T-helper 1 cell treated with Interleukin-12 subunit alpha and Interleukin-12 subunit beta and Interleukin-4 antibody, amounts not matched to agents 30 ng/mL and 1 ng/mL, for 36 hours (primary cell): Measurements from ENCODE around the gene EIF1AD. TPM values are rescaled to one million over a fixed set of nuclear protein-coding genes. Genes with fewer than 3 reads are reported as not detected.
"Not testable (repeated sequence)": the region's sequence is repeated elsewhere in the genome, so short reads cannot be mapped to it uniquely, and the experiment has no call there.

Source experiments
- intact Hi-C: fragments of 100-400 bp; cut with micrococcal nuclease; formaldehyde crosslinking; loops from one replicate; pipeline ENCODE4 v1.15.1; 2024
- total RNA-seq: library from RNA; stranded (reverse); gene quantifications from 2 replicates; pipeline ENCODE4 v1.2.3, GENCODE V29; 2022

EIF1AD gene
- total RNA-seq, 1 donor from 2014 or later: 48.8 TPM

- intact Hi-C loops: loop anchor here (1.0 kb wide), 3 partner anchors 20 to 138 kb away; partner anchors contain the start of genes BANF1 and EIF1AD
Observed at GRCh38 chr11:66022401-66023185, 20.6 kb upstream of the EIF1AD start.

DNA sequence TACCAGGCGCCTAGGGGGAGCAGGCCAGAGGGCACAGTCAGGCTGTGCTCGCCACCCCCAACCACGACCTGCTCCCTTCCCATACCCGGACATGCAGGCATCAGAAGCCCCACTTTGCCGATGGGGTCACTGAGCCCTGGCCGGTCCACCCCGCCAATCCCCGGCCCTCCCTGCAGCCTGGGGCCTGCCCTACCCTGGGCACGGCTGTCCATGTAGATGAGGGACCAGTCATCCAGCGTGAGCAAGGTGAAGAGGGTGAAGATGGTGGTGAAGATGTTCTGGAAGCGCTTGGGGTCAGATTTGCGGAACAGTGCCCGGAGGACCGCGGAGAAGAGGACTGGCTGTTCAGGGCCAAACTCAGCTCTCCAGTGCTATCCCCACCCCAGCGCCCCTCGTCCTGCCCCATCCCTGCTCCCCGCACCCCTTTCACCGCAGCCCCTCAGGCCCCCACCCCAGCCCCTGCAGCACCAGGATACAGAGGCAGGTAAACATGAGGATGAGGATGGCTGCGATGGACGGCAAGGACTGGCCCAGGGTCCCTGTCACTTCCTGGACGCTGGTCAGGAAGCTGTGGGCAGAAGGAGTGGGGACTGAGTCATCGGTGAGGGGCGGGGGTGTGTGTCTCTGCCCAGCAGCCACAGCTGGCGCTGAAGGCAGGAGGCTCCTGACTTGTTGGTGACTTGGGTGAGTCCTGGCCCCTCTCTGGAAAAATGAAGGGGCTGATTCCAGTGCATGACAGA, 18.8 kb upstream of the EIF1AD start:
- intact Hi-C loops: no loop called here

DNA sequence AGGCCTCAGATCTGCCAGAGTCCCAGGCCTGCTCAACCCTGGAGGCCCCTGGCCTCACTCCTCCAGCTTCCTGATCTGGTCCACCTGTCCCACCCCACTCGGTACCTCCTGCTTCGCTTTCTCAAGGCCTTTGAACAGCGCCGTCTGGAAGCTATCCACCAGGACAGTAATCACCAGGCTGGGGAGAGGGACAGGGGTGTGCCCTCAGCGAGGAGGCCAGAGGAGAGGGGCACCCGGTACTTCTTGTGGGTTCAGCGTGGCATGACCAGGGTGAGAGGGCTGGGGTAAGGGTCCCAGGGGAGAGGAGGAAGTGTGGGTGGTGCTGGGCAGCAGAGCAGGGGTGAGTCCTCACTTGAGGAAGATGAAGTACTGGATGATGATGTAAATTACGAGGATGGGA, 18.3 kb upstream of the EIF1AD start:
- intact Hi-C loops: no loop called here

GRCh38 chr11:66017321-66017720, 15.4 kb upstream of the EIF1AD start:
- intact Hi-C loops: no loop called here

- intact Hi-C loops: no loop called here
Observed at GRCh38 chr11:66016793-66017177, 14.8 kb upstream of the EIF1AD start.

DNA sequence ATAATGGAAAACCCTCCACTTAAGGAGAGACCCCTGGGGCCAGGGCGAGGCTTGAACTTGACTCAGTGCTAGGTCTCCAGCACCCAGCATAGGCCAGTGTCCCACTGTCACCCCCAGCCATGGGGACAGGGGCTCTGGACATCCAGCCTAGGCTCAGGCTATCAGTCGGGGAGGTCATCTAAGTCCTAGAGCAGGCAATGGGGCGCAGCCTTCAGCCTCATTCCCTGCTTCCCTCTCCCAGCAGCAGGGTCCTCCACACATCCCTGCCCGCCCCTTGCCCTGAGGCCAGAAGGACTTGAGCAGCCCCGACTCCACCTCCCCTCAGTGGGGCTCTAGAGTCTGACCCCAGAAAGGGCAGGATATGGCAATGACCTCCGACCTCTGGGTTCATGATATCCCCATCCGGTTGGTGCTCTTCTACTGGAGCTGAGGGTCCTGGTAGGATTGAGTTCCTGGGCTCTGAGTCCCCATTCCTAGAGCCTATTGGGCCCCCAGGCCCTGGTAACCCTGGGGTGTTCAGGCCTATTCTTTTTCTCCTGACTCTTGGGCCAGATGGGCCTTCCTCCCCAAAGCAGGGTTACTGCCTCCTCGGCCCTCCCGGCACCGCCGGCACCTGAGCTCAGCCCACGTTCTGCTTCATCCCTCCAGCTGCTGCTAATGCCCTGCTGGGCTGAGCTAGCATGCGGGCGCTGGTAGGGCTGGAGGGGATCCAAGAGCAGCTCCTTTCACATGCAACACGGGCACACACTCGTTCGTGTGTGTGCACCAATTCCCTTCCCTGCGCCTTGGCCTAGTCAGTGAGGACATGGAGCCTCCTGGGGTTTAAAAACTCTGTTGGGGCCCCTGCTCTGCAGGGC, 14.2 kb upstream of the EIF1AD start:
- intact Hi-C loops: no loop called here

DNA sequence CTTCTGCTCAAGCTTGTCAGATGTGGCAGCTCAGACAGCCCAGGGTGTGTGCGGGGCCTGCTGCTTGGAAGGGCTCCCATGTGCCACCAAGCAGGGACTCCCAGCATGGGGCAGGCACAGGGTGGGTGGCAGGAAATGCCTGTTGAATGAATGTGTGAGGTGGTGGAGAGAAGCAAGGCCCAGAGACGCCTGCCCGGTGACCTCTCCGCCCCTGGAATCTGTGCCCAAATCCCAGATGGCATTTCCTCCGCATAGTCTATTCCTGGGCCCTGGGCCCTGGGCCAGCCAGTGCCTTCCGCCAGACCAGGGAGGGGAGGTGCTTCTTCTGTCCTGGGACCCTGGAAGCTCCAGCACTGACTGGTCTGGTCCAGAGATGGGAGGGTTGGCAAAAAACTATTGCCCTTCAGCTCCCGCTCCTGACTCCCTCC, 13.5 kb upstream of the EIF1AD start:
- intact Hi-C loops: no loop called here

- intact Hi-C loops: no loop called here
Observed at GRCh38 chr11:66014804-66015453, 13.0 kb upstream of the EIF1AD start.

DNA sequence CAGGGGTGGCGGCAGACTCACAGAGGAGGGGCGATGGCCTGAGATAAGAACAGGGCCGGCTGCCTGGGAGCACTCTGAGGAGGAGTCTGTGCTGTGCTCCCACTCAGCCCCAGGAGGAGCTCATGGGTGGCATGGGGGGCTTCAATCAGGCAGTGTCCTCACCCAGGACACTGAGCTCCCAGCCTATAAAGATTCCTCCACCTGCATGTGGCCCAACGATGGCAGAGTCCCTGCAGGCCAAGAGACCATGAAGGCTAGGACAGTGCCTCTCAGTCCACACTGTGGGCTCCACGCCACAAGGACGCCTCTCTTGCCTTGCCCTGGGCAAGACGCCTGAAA, 11.8 kb upstream of the EIF1AD start:
- intact Hi-C loops: no loop called here

DNA sequence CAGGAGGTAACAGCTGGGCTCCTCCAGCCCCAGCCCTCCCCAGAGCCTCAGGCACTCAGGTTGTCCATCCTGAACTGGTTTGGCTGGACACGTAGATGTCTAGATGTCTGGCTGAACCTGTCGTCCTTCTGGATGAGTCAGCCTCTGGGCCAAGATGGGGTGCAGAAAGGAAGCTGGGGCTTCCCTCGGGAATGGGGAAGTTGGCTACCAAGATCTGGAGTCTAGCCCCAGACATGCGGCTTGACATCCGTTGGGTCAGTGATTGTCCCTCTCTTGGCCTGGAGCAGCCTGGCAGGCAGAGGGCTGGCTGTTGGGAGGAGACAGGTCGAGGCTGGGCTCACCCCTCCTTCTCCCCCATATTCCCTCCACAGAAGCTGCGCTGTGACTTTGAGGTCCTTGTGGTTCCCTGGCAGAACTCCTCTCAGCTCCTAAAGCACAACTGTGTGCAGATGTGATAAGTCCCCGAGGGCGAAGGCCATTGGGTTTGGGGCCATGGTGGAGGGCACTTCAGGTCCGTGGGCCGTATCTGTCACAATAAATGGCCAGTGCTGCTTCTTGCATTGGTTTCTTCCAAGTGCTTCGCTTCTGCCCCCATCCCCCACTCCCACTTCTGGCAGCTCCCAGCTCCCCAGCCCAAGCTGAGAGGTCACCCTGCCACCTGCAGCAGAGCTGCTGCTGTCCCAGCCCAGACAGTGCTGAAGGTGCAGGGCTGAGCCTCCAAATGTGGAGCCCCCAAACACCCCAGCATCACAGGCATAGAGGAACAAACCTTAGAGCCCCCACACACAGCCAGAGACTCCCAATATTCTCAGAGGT, 11.2 kb upstream of the EIF1AD start:
- intact Hi-C loops: no loop called here

DNA sequence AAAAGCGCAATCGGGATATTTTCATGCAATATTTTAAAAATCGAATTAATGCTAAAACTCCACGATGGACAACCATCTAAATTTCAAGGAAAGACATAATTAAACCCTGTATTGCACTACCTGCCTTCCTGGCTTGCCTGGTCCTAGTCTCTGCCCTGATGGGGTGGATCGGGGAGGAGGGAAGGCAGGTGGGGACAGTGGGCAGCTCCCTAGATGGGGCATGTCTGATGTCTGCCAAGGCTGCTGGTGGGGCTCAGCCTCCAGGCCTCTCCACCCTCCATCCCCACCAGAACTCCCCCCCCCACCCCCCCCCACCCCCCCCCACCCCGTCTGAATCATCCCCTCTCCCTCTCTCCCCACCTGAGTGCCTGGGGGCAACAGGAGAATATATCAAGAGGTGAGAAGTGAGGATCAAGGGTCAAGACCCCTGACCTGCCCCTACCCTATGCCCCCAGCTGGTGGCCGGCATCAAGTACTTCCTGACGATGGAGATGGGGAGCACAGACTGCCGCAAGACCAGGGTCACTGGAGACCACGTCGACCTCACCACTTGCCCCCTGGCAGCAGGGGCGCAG, 10.5 kb upstream of the EIF1AD start:
- intact Hi-C loops: no loop called here

DNA sequence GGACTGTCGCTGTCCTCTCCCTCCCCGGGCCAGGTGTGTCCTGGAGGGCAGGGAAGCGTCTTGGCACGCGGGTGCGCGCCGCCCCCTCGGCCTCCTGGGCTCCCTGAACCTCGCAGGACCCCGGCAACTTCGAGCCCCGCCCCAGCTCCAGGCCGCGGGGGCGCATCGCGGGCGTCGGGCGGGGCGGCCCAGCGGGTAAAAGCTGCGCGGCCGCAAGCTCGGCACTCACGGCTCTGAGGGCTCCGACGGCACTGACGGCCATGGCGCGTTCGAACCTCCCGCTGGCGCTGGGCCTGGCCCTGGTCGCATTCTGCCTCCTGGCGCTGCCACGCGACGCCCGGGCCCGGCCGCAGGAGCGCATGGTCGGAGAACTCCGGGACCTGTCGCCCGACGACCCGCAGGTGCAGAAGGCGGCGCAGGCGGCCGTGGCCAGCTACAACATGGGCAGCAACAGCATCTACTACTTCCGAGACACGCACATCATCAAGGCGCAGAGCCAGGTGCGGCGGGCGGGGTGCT, 9.9 kb upstream of the EIF1AD start, which contains the start of gene CST6:
Gene CST6, plus strand, starts transcription at position 224 of the 519 bp plus-strand sequence. Its CDS starts 37 bp downstream, at position 261.
- intact Hi-C loops: no loop called here

GRCh38 chr11:66011239-66011784, 9.4 kb upstream of the EIF1AD start:
- intact Hi-C loops: no loop called here

GRCh38 chr11:66010036-66010435, 8.1 kb upstream of the EIF1AD start:
- intact Hi-C loops: not testable (repeated sequence)

GRCh38 chr11:66008468-66009101, 6.6 kb upstream of the EIF1AD start:
- intact Hi-C loops: no loop called here

GRCh38 chr11:66008095-66008467, 6.1 kb upstream of the EIF1AD start:
- intact Hi-C loops: no loop called here

DNA sequence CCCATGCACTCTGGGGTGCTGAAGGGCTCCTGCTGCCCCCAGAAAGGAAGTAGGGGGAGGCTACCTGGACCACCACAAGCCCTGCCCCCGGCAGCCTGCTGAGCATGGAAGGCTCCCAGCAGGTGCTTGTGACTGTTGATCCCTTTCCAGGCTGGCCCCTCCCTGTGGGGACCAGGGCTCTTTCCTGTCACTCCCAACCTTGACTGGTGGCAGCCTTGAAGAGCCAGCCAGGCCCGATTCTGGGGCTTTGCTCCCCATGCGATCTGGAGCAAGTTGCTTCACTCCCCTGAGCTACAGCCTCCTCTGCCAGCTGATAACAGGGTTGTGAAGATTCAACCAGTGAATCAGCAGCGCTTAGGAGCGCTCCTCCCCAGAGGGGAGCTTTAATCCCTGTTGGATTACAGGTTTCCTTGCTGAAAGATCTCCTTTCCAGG, 5.3 kb upstream of the EIF1AD start:
- intact Hi-C loops: no loop called here

- intact Hi-C loops: no loop called here
Observed at GRCh38 chr11:66006891-66007176, 4.9 kb upstream of the EIF1AD start.
